HG03520 (cell line): ENCODE measurements around the gene SFT2D2.

Experiments
- ATAC-seq: cut with Tn5 transposase; IDR thresholded peaks from one replicate; pipeline ENCODE4 v1.9.1; 2021; ENCODE audit warnings: mild to moderate bottlenecking, moderate library complexity; ENCODE audit not compliant: unreplicated experiment

Gene SFT2D2

GRCh38 chr1:168263130-168263529 lies 37.3 kb downstream of the SFT2D2 start:
- ATAC-seq: no peak

- no peak for ATAC-seq
Observed at GRCh38 chr1:168264296-168264695, 38.5 kb downstream of the SFT2D2 start.

DNA sequence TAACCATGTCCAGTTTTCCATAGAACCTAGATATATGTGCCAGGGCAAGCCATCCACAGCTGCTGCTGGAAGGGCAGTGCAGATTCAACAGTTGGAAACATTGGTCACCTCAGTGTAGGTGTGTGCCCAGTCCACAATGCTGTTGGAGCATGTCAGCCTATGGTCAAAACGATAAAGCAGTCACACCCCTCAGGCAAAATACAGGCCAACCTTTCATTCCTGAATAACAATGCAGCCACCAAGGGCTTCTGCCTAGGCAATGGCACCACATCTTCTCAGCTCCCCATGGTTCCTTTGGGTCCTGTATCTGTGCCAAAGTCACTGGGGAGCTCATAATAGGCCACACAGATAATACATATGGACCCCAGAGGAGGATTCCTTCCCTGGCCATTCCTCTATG lies 39.8 kb downstream of the SFT2D2 start:
- no peak for ATAC-seq

GRCh38 chr1:168266644-168267186 lies 40.9 kb downstream of the SFT2D2 start:
- ATAC-seq: no peak

- ATAC-seq: no peak
Observed at GRCh38 chr1:168271636-168272035, 45.8 kb downstream of the SFT2D2 start.

DNA sequence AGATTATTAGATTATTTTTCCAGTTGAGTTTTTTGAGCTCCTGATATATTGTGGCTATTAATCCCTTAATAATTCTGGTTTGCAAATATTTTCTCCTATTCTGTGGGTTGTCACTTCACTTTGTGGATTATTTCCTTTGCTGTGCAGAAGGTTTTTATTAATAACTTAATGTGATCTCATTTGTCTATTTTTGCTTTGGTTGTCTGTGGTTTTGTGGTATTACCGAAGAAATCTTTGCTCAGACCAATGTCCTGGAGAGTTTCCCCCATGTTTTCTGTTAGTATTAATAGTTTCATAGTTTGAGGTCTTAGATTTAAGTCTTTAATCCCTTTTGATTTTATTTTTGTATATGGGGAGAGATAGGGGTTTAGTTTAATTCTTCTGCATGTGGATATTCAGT lies 47.8 kb downstream of the SFT2D2 start:
- no peak for ATAC-seq

DNA sequence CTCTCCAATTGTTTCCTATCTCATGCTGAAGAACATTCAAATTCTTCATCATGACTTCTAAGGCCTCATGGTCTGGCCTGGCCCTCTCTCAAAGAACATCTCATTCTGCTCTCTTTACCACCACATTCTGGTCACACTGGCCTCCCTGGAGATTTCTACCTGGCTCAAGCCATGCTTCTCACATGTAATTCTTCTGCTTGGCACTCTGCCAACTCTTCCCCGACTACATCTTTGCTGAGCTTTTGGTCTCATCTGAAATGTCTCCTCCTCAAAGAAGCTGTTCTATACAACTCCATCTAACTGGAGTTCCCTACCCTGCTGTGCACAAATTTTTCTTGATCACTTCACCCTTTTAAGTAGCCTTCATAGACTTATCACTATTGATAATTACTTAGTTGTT lies 53.4 kb downstream of the SFT2D2 start:
- ATAC-seq: no peak

DNA sequence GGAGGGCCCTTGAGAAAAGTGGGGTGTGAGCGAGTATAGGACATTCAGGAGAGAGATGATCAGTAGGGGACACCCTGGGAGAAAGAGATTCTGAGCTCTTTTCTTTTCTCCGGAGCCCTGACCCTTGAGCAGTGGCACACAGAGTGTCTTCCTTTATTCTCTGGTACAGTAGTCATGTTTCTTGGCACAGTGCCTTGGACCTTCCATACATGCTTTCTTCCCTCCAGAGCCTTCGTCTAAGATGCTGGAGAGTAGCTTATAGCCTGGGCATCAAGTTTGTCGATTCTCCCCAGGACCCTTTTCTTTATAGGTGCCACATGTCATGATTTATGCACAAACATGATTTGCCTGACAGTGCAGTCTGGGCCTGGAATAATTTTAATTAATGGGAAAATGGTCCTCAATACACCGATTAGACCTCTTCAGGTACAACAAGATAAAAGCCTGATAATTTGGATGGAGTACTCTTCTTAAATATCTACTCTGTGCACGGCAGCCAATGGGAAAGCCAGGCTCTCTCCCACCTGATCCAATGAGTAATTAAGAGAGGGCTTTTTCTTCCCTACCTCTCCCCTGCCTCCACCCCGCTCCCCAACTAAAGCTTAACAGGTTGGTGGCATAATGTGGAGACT lies 54.6 kb downstream of the SFT2D2 start, which contains the start of gene TBX19:
Gene TBX19 (plus strand): TSS at position 582 of the 632 bp plus-strand sequence. CDS start 214 bp downstream, outside the sequence.
- no peak for ATAC-seq

GRCh38 chr1:168281603-168282325 lies 56.0 kb downstream of the SFT2D2 start:
- ATAC-seq: no peak

- no peak for ATAC-seq
Observed at GRCh38 chr1:168285521-168285790, 59.7 kb downstream of the SFT2D2 start.

DNA sequence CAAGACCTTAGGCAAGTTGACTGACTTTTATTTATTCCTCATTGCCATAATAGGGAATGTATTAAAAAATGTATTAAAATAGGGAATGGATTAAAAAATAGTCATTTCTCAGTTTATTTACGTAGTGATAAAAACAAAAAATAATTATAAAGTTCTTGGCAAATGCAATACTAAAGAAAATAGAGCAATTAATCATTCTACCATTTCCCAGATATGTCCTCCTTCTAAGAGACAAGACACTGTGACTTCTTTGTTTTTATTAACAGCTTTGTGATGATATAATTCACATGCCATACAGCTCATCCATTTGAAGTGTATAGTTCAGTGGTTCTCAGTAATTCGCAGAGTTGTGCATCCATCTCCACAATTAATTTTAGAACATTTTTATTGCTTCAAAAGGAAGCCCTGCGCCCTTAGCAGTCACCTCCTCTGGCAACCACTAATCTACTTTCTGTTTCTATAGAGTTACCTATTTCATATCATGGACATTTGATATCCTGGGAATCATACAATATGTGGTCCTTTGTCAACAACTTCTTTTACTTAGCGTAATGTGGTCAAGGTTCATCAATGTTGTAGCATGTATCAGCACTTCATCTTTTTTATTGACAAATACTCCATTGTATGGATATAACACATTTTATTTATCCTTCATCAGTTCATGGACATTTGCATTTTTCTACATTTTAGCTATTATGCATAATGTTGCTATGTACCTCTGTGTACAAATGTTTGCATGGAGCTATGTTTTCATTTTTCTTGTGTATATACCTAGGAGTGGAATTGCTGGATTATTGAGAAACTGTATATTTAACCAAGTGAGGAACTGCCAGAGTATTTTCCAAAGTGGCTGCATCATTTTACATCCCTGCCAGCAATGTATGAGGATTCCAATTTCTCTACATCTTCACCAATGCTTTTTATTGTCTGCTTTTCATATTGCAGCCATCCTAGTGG lies 60.4 kb downstream of the SFT2D2 start:
- ATAC-seq: no peak

GRCh38 chr1:168287237-168287664 lies 61.4 kb downstream of the SFT2D2 start:
- no peak for ATAC-seq

DNA sequence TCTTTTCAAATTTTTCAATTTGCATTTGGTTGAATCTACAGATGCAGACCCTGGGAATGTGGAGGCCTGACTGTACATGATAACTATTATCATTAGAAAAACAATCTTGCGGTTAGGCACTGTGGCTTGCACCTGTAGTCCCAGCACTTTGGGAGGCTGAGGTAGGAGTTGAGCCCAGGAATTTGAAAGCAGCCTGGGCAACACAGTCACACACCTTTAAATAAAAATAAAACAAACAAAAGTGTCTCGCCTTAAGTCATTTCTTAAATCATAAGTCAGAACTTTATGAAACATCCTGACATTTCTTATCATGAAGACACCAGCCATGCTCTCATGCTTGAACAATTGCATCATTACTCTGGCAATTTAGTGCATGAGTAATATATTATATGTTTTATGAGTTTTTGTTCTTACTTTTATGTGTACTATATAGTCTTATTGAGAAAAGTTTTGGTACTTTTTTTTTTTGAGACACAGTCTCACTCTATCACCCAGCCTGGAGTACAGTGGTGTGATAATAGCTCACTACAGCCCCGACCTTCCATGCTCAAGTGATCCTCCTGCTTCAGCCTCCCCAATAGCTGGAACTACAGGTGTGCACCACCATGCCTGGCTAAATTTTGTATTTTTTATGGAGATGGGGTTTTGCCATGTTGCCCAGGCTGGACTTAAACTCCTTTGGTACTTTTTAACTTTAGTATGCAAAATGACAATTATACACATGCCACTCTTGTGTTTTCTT lies 62.7 kb downstream of the SFT2D2 start:
- ATAC-seq: no peak

GRCh38 chr1:168291222-168291837 lies 65.5 kb downstream of the SFT2D2 start:
- ATAC-seq: no peak

DNA sequence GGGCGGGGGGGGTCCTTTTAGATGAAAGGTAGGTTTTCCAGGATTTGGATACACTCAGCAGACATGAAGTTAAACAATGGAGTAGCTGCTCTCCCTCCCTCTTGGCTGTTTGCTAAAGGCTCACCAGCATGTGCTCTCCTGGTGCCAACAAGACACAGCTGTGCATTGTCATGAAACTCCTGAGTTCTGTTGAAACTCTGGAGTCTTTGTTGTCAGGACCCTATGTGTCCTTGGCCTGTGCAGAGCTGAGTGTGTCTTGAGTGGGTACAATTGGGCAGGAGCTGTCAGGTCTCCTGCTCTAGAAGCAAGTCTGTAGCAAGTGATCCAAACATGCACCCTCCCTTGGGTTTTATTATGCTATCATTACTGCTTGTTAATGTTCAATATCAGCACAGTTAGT lies 67.6 kb downstream of the SFT2D2 start:
- no peak for ATAC-seq

DNA sequence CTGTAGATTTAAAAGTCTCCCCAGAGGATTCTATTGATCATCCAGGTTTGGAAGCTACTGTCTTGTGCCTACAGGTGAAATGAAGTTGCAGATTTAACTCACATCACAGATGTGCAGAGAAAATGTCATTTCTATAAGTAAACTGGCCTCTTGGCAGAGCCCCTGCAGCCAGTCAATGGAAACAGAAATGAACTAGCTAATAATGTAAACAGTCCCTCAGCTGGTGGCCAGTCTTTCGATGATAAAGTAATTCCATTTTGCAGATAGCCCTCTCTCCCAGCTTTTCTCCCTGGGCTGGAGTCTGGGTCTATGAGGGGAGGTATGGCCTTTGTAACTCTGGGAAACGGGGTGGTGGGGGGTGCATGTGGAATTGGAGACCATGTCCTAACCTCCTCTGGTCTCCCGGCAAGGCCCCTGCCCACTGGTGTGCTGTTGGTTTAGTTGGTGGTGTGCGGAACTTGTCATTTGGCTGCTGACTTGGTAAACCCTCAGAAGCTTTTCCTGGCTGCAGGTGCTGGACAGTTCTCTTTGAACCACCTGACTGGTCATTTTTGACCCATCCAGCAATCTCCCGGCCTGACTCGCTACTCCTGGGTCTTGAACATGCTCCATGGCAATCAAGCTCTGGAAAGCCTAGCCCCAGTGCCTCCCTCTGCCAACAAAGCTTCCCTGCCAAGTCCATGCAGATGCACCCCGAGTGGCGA lies 69.8 kb downstream of the SFT2D2 start:
- no peak for ATAC-seq

GRCh38 chr1:168297019-168297730 lies 71.4 kb downstream of the SFT2D2 start:
- ATAC-seq: no peak

DNA sequence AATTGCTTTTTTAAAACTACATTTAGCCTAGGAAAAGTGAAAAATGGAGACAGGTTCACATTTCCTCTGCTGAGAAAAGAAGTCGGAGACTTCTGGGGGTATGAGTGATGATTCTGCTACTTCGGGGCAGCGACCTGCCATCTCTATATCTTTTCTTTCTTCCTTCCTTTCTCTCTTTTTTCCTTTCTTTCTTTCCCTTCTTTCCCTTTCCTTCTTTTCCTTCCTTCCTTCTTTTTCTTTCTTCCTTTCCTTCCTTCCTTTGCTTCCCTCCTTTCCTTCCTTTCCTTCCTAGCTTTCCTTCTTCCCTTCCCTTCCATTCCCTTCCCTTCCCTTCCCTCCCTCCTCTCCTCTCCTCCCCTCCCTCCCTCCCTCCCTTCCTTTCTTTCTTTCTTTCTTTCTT lies 72.6 kb downstream of the SFT2D2 start:
- no peak for ATAC-seq

DNA sequence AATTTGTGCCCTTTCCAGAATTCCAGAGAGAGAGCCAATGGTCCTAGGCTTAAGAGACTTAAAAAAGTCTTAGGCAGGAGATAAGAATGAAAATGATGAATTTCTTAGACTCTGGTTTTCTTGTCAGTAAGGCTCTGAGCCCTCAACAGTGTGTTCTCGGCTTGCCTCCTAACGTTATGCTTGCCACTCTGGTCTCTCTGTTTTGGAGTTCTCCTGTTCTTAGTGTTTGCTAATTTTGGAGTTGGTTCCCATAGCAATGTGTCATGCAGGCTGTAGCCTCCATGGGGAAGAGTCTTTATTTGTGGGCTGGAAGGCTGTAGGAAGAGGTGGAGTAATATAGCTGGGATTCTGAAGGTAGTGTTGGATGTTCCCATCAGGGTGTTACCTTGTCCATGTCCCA lies 74.8 kb downstream of the SFT2D2 start:
- ATAC-seq: no peak
